DOHH2 (cell line): ENCODE data around the gene DHRS13.

ENCODE experiments used
- EZH2phosphoT487 ChIP-seq: fragments of 200-600 bp; sonication (generic); IDR thresholded peaks from 2 replicates; pipeline ENCODE4 v1.6.1; 2017; ENCODE audit warnings: borderline replicate concordance, mild to moderate bottlenecking, antibody characterized with exemption, low read length, moderate library complexity, mixed read lengths
- TF ChIP-seq, protein P1 (sequence below): fragments of 200-600 bp; sonication (generic); IDR thresholded peaks from one replicate; pipeline ENCODE4 v1.5.1; 2014; ENCODE audit warnings: antibody characterized with exemption, mild to moderate bottlenecking, low read depth, low read length; ENCODE audit not compliant: poor library complexity, severe bottlenecking

DNA sequence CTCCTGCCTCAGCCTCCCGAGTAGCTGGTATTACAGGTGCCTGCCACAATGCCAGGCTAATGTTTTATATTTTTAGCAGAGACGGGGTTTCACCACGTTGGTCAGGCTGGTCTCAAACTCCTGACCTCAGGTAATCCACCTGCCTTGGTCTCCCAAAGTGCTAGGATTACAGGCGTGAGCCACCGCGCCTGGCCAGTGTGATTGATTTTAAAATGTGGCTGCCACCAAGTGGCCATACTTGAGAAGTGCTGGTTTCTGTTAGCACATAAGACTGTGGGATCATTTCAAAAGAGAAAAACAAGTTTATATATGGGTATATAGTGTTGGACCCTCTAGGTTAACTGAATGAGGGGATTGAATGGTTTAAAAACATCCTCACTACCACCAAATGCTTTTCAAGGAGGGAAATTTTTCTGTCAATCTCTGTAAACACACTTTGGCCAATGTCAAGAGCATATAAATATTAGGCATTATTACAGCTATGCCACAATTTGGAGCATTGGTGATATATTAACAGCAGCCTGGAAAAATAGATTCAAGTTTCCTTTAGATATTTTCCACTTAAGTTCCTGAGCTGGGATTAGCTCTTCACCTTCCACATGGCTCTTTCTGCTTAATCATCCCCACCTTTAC is 13.5 kb upstream of the DHRS13 start:
- TF ChIP-seq, protein P1, sequence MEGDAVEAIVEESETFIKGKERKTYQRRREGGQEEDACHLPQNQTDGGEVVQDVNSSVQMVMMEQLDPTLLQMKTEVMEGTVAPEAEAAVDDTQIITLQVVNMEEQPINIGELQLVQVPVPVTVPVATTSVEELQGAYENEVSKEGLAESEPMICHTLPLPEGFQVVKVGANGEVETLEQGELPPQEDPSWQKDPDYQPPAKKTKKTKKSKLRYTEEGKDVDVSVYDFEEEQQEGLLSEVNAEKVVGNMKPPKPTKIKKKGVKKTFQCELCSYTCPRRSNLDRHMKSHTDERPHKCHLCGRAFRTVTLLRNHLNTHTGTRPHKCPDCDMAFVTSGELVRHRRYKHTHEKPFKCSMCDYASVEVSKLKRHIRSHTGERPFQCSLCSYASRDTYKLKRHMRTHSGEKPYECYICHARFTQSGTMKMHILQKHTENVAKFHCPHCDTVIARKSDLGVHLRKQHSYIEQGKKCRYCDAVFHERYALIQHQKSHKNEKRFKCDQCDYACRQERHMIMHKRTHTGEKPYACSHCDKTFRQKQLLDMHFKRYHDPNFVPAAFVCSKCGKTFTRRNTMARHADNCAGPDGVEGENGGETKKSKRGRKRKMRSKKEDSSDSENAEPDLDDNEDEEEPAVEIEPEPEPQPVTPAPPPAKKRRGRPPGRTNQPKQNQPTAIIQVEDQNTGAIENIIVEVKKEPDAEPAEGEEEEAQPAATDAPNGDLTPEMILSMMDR = peak; percentile 75
- TF ChIP-seq EZH2phosphoT487 = no peak
